Activated CD8-positive, alpha-beta memory T cell treated with anti-CD3 and anti-CD28 coated beads for 24 hours (primary cell): Measurements from ENCODE around the gene MFGE8.

Source experiments
- DNase-seq: peaks from one replicate; pipeline ENCODE4 v3.0.0-alpha.2; 2020

Gene MFGE8

GRCh38 chr15:88871313-88871712, 41.9 kb downstream of the MFGE8 start:
- no peak for DNase-seq

DNA sequence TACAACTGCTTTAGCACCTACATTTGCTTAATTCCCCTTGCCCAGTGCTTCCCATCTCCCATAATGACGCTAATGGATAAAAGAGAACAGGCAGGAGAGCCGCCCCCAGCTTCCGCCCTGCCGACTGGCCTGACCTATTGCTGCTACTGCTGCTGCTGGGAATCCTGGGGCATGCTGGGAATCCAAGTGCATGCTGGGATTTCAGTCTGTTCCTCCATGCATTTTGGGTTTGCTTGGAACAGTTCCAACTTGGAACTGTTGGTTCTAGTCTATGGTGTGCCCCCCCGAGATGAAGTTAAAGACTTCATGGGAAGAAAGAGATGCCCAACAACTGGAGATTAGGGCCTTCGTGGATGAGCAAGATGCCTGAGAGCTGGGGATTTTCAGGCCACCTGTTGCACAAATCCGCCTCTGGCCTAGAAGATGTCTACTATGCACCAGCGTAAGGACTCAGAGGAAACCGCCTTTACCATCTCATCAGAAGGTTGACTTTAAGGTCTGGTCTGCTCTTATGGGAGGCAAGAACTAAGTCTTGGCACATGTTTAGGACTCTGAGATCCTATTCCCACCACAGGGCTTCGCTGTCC, 46.8 kb downstream of the MFGE8 start:
- no peak for DNase-seq

DNA sequence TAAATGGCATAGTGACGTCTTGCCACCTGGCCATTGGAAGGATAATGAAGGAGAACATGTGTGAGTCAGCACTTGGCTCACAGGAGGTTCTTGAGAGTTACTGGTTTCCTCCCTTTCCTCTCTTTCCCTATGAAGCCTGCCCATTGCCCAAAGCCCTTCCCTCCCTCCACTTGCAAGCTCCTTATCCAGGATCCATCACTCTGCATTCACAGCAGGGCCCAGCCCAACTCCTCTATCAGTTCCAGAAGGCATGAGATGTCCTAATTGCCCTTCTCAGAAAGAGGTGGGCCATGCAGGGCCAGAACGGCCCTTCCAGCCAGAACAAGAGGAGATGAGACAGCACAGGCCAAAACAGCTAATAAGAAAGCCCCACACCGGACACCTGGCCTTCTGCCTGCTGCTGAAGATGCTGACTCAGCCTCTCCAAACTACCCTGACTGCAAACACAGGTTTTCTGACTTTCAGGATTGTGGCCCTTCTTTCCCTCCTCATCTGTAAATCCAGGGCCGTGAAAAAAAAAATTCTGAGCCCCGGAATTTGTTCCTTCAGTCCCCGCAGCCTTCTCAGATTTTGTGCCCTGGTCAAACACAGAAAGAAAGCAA, 47.6 kb downstream of the MFGE8 start:
- no peak for DNase-seq

DNA sequence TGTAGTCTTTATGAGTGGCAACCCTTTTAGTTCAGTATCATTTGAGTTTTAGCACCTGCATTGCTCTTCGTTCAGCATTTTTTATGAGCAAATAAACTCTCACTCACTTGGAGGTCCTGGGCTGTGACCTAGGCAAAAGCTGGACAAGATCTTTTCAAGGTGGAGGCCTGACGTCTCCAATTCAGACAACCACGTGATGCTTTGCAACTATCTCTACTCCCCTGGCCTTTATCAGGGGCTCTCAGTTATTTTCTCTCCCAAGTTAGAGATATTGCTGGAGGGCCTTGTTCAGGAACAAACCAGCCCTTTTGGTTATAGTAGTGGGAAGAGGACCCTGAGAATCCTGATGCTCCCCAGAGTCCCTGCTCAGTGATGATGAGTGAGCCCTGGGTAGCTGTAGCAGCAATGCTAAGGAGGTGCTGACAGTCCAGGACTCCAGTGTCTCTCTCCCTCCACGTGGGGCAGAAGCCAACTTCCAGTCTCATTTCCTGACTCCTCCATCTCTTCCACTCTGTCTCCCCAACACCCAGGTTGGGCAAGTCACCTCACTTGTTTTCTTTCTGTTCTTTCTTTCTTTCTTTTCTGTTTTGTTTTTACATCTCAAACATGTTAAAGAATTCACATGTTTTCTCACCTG, 48.2 kb downstream of the MFGE8 start:
- no peak for DNase-seq

DNA sequence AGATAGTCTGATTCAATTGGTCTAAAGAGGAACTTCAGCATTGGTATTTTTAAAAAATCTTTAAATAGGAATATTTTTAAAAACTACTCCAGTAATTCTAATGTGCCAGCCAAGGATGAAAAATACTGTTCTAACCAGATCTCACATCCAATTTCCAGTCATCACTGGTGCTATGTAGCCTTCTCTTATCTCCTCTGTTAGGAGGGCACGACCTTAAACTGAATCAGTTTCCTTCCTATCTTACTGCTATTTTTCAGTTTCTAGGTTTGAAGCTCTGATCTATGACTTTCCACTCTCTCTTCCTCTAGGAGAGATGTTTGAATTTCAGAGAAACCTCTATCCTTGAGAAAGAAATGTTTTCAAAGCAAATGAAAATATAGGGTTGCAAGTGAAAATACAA, 49.8 kb downstream of the MFGE8 start:
- no peak for DNase-seq

GRCh38 chr15:88860212-88860611, 53.0 kb downstream of the MFGE8 start:
- DNase-seq, result no peak

DNA sequence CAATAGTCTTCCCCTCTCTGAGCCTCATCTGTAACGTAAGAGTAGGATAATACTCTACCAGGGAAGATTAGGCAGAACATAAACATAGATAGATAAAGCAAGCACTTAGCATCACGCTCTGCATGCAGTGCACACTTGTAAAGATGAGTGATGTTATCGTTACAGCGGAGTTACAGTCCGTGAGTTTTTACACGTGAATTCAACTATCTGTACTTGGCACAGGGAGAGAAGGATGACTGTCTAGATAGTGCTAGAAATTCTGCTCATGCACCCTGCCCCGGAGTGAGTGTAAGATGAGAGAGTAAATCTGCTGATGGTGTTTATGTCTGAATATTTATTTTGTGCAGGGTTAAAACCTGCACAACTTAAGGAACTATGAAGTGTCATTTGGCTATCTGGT, 53.6 kb downstream of the MFGE8 start:
- DNase-seq, result no peak

DNA sequence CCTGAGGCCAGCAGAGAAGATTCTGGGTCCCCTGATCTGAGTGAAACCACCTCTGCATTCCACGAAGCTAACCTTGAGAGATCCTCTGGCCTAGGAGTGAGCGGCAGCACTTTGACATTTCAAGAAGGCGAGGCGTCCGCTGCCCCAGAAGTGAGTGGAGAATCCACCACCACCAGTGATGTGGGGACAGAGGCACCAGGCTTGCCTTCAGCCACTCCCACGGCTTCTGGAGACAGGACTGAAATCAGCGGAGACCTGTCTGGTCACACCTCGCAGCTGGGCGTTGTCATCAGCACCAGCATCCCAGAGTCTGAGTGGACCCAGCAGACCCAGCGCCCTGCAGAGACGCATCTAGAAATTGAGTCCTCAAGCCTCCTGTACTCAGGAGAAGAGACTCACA, 54.2 kb downstream of the MFGE8 start:
- DNase-seq, result no peak

DNA sequence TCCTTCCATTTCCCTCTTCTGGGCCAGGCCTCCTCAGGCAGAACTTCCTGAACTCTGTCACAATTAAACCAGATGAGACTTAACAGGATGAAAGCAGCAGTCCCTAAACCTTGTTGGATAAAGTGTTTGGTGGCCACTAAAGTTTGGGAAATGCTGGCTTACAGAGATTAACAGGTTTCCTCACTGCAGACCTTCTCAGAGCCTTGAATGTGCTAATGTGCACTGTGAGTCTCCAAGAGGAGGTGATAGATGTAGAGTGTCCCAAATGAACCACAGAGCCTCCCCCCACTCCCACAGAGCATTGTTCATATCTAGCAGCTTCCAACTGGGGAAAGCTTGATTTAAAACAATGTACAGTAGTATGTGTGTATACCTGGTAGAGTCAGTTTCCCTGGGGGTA, 60.7 kb downstream of the MFGE8 start:
- DNase-seq, result no peak

- DNase-seq, result no peak
Measured at GRCh38 chr15:88849376-88850072, 63.7 kb downstream of the MFGE8 start.
